T47D (cell line): ENCODE results near the gene GK2.
A peak's percentile ranks its signal among the peaks of the same experiment; 100 is the strongest.

Experiments used
- DNase-seq, 2 experiments: peaks; one replicate each; pipeline versions ENCODE4 v3.0.0 to v3.0.0-alpha.2; 2011 to 2012; ENCODE audit warnings: low read depth in 1 of 2, low spot score in 1 of 2
- JUND ChIP-seq: IDR thresholded peaks from 2 replicates; pipeline ENCODE4 v1.6.1; 2012; ENCODE audit warnings: low read depth
- in situ Hi-C: cut with HindIII; loops from 2 replicates; pipeline ENCODE4 v1.10.0; 2016; ENCODE audit warnings: low sequenced_read_pairs, low pct_unique_long_range_greater_than_20kb

Gene GK2

GRCh38 chr4:79413032-79413885 is 5.2 kb upstream of the GK2 start:
- no peak for TF ChIP-seq JUND
- DNase-seq: no peak
- in situ Hi-C loops: no loop called here

DNA sequence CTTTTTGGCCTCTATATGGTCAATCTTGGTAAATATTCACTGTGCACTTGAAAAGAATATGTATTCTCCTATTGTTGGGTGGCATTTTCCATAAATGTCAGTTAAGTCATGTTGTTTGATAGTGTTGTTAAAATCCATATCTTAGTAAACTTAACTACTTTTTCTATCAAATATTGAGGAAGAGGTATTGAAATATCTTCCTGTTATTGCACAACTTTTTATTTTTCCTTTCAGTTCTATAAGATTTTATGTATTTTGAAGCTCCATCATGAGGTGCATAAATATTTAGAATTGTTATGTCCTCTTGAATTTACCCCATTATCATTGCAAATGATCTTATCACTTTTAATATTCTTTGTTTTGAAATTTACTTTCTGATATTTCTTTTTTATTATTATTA is 3.4 kb downstream of the GK2 start:
- in situ Hi-C loops: no loop called here
- DNase-seq: no peak
- no peak for TF ChIP-seq JUND

GRCh38 chr4:79403356-79403755 is 4.7 kb downstream of the GK2 start:
- in situ Hi-C loops: no loop called here
- DNase-seq: no peak
- TF ChIP-seq JUND: no peak

DNA sequence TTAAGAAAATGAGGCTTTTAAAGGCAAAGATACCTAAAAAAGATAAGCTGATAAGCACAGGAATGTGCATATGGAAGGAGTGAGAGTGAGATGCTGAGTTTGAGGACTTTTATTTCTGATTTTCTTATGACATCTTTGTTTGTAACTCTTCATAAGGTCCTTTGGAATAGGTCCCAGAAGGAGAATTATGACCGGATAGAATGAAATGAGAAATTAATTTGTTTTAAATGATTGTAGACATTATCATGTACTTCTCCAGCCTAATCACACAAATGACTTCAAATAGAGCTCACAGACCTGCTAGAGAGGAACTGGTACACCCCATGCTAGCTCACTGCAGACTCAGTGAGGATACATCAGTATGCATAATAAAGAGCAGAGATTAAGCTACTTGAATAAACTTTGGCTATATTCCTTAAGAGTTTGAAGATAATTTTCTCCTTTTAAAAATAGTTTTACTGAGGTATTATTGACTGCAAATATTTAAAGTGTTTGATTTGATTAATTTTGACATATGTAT is 5.6 kb downstream of the GK2 start:
- no peak for DNase-seq
- in situ Hi-C loops: no loop called here
- TF ChIP-seq JUND: no peak

DNA sequence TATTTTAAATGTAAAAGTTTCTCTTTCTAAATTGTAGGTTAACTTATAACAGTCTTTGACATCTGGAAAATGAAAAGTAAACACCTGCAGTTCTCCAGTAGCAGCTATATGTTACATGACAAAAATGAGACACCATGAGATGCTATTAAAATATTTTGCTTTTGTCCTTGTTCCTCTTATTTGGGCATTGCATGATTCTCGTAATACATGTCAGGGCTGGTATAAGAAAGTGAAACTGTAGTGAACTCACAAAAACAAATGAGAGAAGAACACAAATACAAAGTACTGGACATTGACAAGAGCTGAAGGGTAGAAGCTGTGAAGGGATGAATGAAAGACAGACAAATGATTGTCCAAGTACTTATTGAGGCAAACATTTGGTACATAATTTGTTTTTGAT is 9.0 kb downstream of the GK2 start:
- TF ChIP-seq JUND: no peak
- in situ Hi-C loops: no loop called here
- no peak for DNase-seq

DNA sequence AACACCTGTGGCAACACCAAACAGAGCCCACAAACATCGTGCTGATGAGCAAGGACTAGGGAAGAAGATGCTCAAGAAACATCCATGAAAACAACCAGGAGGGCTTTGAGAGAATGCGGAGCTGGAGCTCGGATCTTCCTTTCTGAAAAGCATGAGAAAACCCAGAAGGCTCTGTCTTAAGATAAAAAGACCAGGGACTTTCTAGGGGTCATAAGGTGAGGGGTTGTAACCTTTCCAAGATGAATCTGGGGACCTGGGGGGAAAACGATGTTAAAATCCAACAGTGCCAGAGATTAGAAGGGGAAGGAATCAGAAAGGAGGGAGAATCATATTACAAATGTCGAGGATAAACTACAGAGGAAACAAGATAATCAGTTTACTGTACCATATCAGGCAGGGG is 10.1 kb downstream of the GK2 start:
- no peak for DNase-seq
- no peak for TF ChIP-seq JUND
- in situ Hi-C loops: no loop called here

DNA sequence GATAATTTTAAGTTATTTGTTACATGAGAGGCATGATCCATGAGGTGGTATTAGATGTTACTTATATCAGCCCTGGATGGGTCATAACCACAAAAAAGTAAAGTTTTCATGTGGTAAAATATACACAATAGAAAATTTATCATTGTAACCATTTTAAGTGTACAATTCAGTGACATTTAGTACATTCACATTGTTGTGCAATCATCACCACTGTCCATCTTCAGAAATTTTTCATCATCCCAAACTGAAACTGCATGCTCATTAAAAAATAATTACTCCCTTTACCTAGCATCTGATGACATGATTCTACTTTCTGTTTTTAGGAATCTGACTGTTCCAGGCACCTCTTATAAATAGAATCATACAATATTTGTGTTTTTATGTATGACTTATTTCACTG is 11.2 kb downstream of the GK2 start:
- DNase-seq: no peak
- in situ Hi-C loops: no loop called here
- no peak for TF ChIP-seq JUND

DNA sequence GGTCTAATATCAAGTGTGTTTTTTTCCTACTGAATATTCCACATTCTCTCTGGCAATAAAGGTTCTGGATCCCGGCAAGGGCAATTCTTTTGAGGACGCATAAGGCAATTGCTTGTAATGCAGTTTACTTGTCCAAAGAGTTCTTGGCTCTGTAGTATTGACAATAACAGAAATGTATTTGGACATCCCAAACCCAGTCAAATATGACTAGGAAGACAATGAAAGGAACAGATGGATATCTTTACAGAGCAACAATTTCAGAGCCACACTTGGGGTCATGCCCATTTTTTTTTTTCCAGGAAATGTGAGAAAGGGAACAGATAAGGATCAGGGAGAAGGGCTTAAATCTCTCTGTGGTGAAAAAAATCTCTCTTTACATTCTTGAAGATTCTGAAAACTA is 12.2 kb downstream of the GK2 start:
- in situ Hi-C loops: no loop called here
- TF ChIP-seq JUND: no peak
- DNase-seq: peak in 1 of 2 experiments; percentile 2

- no peak for TF ChIP-seq JUND
- DNase-seq: no peak
- in situ Hi-C loops: no loop called here
These were observed 17.1 kb downstream of the GK2 start for GRCh38 chr4:79390890-79391289.

DNA sequence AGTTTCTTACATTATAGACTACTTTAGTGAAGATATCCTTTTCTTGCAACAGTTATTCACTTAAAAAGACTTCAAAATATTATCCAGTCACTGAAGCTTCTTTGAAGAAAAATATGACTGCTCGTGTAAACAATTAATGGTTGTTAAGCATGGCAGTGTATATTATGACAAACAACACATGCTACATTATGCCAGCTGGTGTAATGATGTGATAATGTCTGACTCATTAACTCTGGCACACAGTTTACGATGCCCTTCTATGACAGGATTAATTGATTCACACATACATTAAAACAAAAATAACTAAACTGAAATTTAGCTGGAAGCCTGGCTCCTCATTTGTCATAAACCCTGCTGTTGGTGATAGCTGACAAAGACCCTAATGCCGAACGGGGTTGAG is 22.4 kb downstream of the GK2 start:
- no peak for TF ChIP-seq JUND
- in situ Hi-C loops: no loop called here
- no peak for DNase-seq

DNA sequence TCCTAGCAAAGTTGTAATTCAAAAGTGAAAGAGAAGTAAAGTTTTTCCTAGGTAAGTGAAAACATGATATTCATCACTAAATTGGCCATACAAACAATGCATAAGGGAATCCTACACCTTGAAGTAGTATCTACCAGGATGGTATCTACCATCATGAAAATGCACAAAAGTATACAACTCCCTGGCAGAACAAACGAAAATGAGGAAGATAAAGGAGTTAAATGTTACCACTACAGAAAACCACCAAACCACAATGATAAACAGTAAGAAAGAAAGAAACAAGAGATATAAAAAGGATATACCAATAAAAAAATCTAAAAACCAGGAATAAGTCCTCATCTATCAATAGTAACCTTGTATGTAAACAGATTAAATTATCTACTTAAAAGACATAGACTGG is 26.9 kb downstream of the GK2 start:
- no peak for TF ChIP-seq JUND
- in situ Hi-C loops: no loop called here

GRCh38 chr4:79370026-79370425 is 38.0 kb downstream of the GK2 start:
- no peak for DNase-seq
- TF ChIP-seq JUND: no peak
- in situ Hi-C loops: no loop called here

More for the DNA sequence above, 26.9 kb downstream of the GK2 start:
- no peak for DNase-seq

- no peak for DNase-seq
- in situ Hi-C loops: no loop called here
- no peak for TF ChIP-seq JUND
These were observed 40.9 kb downstream of the GK2 start for GRCh38 chr4:79367096-79367495.

DNA sequence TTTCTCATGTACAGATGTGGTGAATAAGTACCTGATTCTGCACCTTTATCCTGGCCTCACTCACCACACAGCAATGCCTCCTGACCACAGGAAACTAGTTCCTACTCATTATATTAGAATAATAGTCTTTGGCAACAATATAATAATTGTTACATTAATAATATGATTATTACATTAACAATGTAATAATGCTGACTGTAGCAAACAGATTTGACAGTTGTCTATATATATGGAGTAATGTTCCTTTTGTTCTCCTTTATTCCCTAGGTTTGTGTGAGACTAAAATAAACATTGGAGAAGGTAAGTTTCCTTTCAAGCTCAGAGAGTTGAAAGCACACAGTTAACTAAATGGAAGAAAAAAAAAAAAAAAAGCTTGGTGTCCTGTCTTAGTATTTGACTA is 41.6 kb downstream of the GK2 start:
- DNase-seq: no peak
- TF ChIP-seq JUND: no peak
- in situ Hi-C loops: no loop called here
